Endothelial cell of umbilical vein (primary cell): ENCODE measurements around the gene ANKRD23.

Source experiments
- CTCF ChIP-seq, 2 donors: IDR thresholded peaks; 1 replicate in 1 of 2; 2 replicates in 1 of 2; pipeline ENCODE4 v1.5.1; 2011; ENCODE audit warnings: low read length in 2 of 2, mild to moderate bottlenecking in 2 of 2, moderate library complexity in 2 of 2, control low read depth in 1 of 2, inconsistent platforms in 1 of 2, low read depth in 1 of 2; ENCODE audit not compliant: insufficient read depth in 1 of 2; ENCODE audit errors: extremely low read depth in 1 of 2
- EZH2 ChIP-seq: IDR thresholded peaks from 2 replicates; pipeline ENCODE4 v1.6.1; 2012; ENCODE audit warnings: borderline replicate concordance, low read depth, mild to moderate bottlenecking, moderate library complexity, low read length, inconsistent platforms; ENCODE audit not compliant: severe bottlenecking
- FOS ChIP-seq: IDR thresholded peaks from 2 replicates; pipeline ENCODE4 v1.6.1; 2011; ENCODE audit warnings: mild to moderate bottlenecking, low read length, moderate library complexity, borderline replicate concordance; ENCODE audit not compliant: insufficient read depth
- GATA2 ChIP-seq: IDR thresholded peaks from 2 replicates; pipeline ENCODE4 v1.7.0; 2011; ENCODE audit warnings: low read depth, mild to moderate bottlenecking, moderate library complexity, mixed read lengths, low read length; ENCODE audit not compliant: insufficient read length, insufficient read depth
- MAX ChIP-seq: IDR thresholded peaks from 2 replicates; pipeline ENCODE4 v1.6.1; 2011; ENCODE audit not compliant: insufficient read depth, insufficient read length
- MYC ChIP-seq: IDR thresholded peaks from one replicate; pipeline ENCODE4 v1.6.1; 2011; ENCODE audit warnings: mild to moderate bottlenecking, low read depth, low read length
- POLR2A ChIP-seq: IDR thresholded peaks from 2 replicates; pipeline ENCODE4 v1.6.1; 2012; ENCODE audit warnings: low read depth, mild to moderate bottlenecking, control low read depth, low read length
- POLR2AphosphoS5 ChIP-seq: IDR thresholded peaks from 2 replicates; pipeline ENCODE4 v1.6.1; 2012; ENCODE audit warnings: low read depth, mild to moderate bottlenecking, control low read depth, low read length, moderate library complexity; ENCODE audit not compliant: insufficient read depth

- no peak for TF ChIP-seq EZH2
- no peak for TF ChIP-seq CTCF (IDR thresholded peaks at IDR 0.05; ENCODE audit: extremely low read depth in 1 of 2, insufficient read depth in 1 of 2, low read depth in 1 of 2, low read length in 2 of 2)
- TF ChIP-seq MAX = no peak
- TF ChIP-seq POLR2A = no peak
- TF ChIP-seq FOS = no peak
- no peak for TF ChIP-seq POLR2AphosphoS5
- TF ChIP-seq MYC = no peak
- no peak for TF ChIP-seq GATA2
Measured at GRCh38 chr2:96863575-96864342, 19.9 kb upstream of the ANKRD23 start.
